Endothelial cell of umbilical vein (primary cell): ENCODE results near the gene SEZ6. TPM values are rescaled to one million over a fixed set of nuclear protein-coding genes. Genes with fewer than 3 reads are reported as not detected.

Experiments
- BruUV-seq: library from RNA; stranded (reverse); fragments of 400-500 nt; replicated peaks from 2 replicates; lab custom pipeline; 2021; lab: Mats Ljungman, UMichigan
- CTCF ChIA-PET: fragments of 300-600, 350-600 bp; sonication (Branson Sonifier 250); formaldehyde crosslinking; loops from one replicate; lab custom pipeline; 2021; ENCODE audit warnings: antibody characterized with exemption, inconsistent platforms; lab: Charles Lee
- POLR2A ChIA-PET: fragments of 300-600, 350-600 bp; sonication (Branson Sonifier 250); formaldehyde crosslinking; loops from one replicate; lab custom pipeline; 2021; ENCODE audit warnings: antibody characterized with exemption, inconsistent platforms; lab: Charles Lee
- DNase-seq: peaks from one replicate; pipeline ENCODE4 v3.0.0-alpha.2; 2011; ENCODE audit warnings: low read depth, low spot score
- FAIRE-seq: peaks from 2 replicates; lab custom pipeline; 2011; peaks lifted over from hg19 to GRCh38; lab: Jason Lieb, UNC
- H2AFZ ChIP-seq: 2 replicates; pipeline ENCODE4 v1.6.0; 2012; ENCODE audit warnings: low read depth, low read length, control low read depth, inconsistent platforms
- H3K27ac ChIP-seq: 2 replicates; pipeline ENCODE4 v1.5.1; 2011; ENCODE audit warnings: low read depth, mild to moderate bottlenecking, control low read depth, low read length, moderate library complexity; ENCODE audit not compliant: insufficient read depth
- H3K27me3 ChIP-seq, 2 experiments: 2 replicates each; pipeline versions ENCODE4 v1.6.0 to v1.6.1; 2011; ENCODE audit warnings: low read length in 2 of 2, mixed read lengths in 1 of 2; ENCODE audit not compliant: control insufficient read depth in 2 of 2, insufficient read depth in 2 of 2
- H3K36me3 ChIP-seq, 2 experiments: 2 replicates in 1 of 2; 3 replicates in 1 of 2; pipeline ENCODE4 v1.5.1; 2011; ENCODE audit warnings: low read length in 2 of 2, mild to moderate bottlenecking in 1 of 2, moderate library complexity in 1 of 2; ENCODE audit not compliant: control insufficient read depth in 2 of 2, insufficient read depth in 2 of 2; ENCODE audit errors: extremely low read depth in 1 of 2
- H3K4me1 ChIP-seq: 3 replicates; pipeline ENCODE4 v1.5.1; 2011; ENCODE audit warnings: mild to moderate bottlenecking, low read length; ENCODE audit not compliant: control insufficient read depth, insufficient read depth; ENCODE audit errors: extremely low read depth
- H3K4me2 ChIP-seq: 2 replicates; pipeline ENCODE4 v1.6.1; 2011; ENCODE audit warnings: low read length, control low read depth, mixed read lengths; ENCODE audit not compliant: insufficient read depth
- H3K4me3 ChIP-seq, 3 experiments: fragments of 200-600 bp in 1 of 3; sonication (generic), shearing (Covaris generic) in 1 of 3; replicated peaks in 1 of 3; 2 replicates each; pipeline ENCODE4 v1.5.1; 2011 to 2016; ENCODE audit warnings: control low read depth in 3 of 3, low read length in 3 of 3, mild to moderate bottlenecking in 2 of 3, inconsistent platforms in 1 of 3, low read depth in 1 of 3, moderate library complexity in 1 of 3; ENCODE audit not compliant: insufficient read depth in 1 of 3
- H3K79me2 ChIP-seq: 2 replicates; pipeline ENCODE4 v1.6.0; 2012; ENCODE audit warnings: low read length, inconsistent platforms; ENCODE audit not compliant: control insufficient read depth, insufficient read depth
- H3K9ac ChIP-seq: replicated peaks from 2 replicates; pipeline ENCODE3; 2011; ENCODE audit warnings: low read length, control low read depth; ENCODE audit not compliant: insufficient read depth; ENCODE audit errors: extremely low read depth
- H3K9me1 ChIP-seq: replicated peaks from 3 replicates; pipeline ENCODE4 v1.6.0; 2011; ENCODE audit warnings: mild to moderate bottlenecking, low read length; ENCODE audit not compliant: control insufficient read depth, insufficient read depth; ENCODE audit errors: extremely low read depth
- H3K9me3 ChIP-seq: replicated peaks from 2 replicates; pipeline ENCODE4 v1.5.1; 2012; ENCODE audit warnings: low read length, inconsistent platforms; ENCODE audit not compliant: control insufficient read depth, insufficient read depth
- H4K20me1 ChIP-seq: replicated peaks from 2 replicates; pipeline ENCODE3; 2011; ENCODE audit warnings: mild to moderate bottlenecking, low read length; ENCODE audit not compliant: control insufficient read depth, insufficient read depth; ENCODE audit errors: extremely low read depth
- EZH2 ChIP-seq: IDR thresholded peaks from 2 replicates; pipeline ENCODE4 v1.6.1; 2012; ENCODE audit warnings: borderline replicate concordance, low read depth, mild to moderate bottlenecking, moderate library complexity, low read length, inconsistent platforms; ENCODE audit not compliant: severe bottlenecking
- FOS ChIP-seq: IDR thresholded peaks from 2 replicates; pipeline ENCODE4 v1.6.1; 2011; ENCODE audit warnings: mild to moderate bottlenecking, low read length, moderate library complexity, borderline replicate concordance; ENCODE audit not compliant: insufficient read depth
- GATA2 ChIP-seq: IDR thresholded peaks from 2 replicates; pipeline ENCODE4 v1.7.0; 2011; ENCODE audit warnings: low read depth, mild to moderate bottlenecking, moderate library complexity, mixed read lengths, low read length; ENCODE audit not compliant: insufficient read length, insufficient read depth
- JUN ChIP-seq: IDR thresholded peaks from 2 replicates; pipeline ENCODE4 v1.6.1; 2011; ENCODE audit warnings: borderline replicate concordance, low read depth; ENCODE audit not compliant: insufficient read length, insufficient read depth
- MYC ChIP-seq: IDR thresholded peaks from one replicate; pipeline ENCODE4 v1.6.1; 2011; ENCODE audit warnings: mild to moderate bottlenecking, low read depth, low read length
- POLR2AphosphoS5 ChIP-seq: IDR thresholded peaks from 2 replicates; pipeline ENCODE4 v1.6.1; 2012; ENCODE audit warnings: low read depth, mild to moderate bottlenecking, control low read depth, low read length, moderate library complexity; ENCODE audit not compliant: insufficient read depth
- dilution Hi-C: fragments of 300-500 bp; cut with MboI; formaldehyde crosslinking; loops from one replicate; pipeline ENCODE4 v1.15.0; 2019; ENCODE audit warnings: low sequenced_read_pairs; ENCODE audit not compliant: extremely low pct_ligation_motif_present
- intact Hi-C: fragments of 100-400 bp; cut with micrococcal nuclease; formaldehyde crosslinking; loops from one replicate; pipeline ENCODE4 v1.10.0; 2022
- polyA plus RNA-seq, 4 experiments: library from polyadenylated mRNA; depleted of rRNA in 3 of 4; stranded (reverse) in 3 of 4; unstranded in 1 of 4; fragments of >200 nt; gene quantifications; 2 replicates each; pipeline versions ENCODE4 v1.2.1 to v1.2.3, GENCODE V29; 2011 to 2012; ENCODE audit warnings: missing spikeins in 1 of 4
- total RNA-seq: library from RNA; stranded (reverse); gene quantifications from 2 replicates; pipeline ENCODE4 v1.2.3, GENCODE V29; 2021
- TF ChIP-seq, protein P1 (sequence below): IDR thresholded peaks from 2 replicates; pipeline ENCODE4 v1.6.1; 2011; ENCODE audit not compliant: insufficient read depth, insufficient read length

SEZ6 gene
- total and polyA plus RNA-seq, 2 donors (not counting 3 experiments of a cell fraction or from before 2014, with no cell fraction given), result not detected

- intact Hi-C loops (loop anchor here (5.0 kb wide), 1 partner anchor 84 kb away; no protein-coding TSS in a partner anchor), dilution Hi-C loops (no loop called here)
- no peaks in the 10 kb centered on the region for H3K9me1 ChIP-seq
- H3K36me3 ChIP-seq, result no peaks in the 10 kb centered on the region
- no TSS peak for BruUV-seq
- H3K4me1 ChIP-seq, result no peaks in the 10 kb centered on the region
- CTCF ChIA-PET, result interaction anchor here (1.2 to 1.4 kb wide), 2 partner anchors 65 to 86 kb away, joined by 3 to 5 read pairs; no protein-coding TSS in a partner anchor
- H3K4me3 ChIP-seq, result no peak overlapping the region
- FAIRE-seq, result no peak
- H3K9ac ChIP-seq, result no peak overlapping the region
- H3K9me3 ChIP-seq, result no peaks in the 10 kb centered on the region
- peaks cover 13 to 16% of the 10 kb centered on the region in 2 experiments for H3K27me3 ChIP-seq
- POLR2A ChIA-PET, result no interaction called here
- H4K20me1 ChIP-seq, result no peaks in the 10 kb centered on the region
- H3K4me2 ChIP-seq, result no peak overlapping the region
- H3K27ac ChIP-seq, result no peak overlapping the region
- H2AFZ ChIP-seq, result no peak overlapping the region
- H3K79me2 ChIP-seq, result no peaks in the 10 kb centered on the region
- DNase-seq, result no peak
- TF ChIP-seq POLR2AphosphoS5 (no peak), MYC (no peak), FOS (no peak), JUN (no peak), GATA2 (no peak), EZH2 (no peak)
- TF ChIP-seq, protein P1, sequence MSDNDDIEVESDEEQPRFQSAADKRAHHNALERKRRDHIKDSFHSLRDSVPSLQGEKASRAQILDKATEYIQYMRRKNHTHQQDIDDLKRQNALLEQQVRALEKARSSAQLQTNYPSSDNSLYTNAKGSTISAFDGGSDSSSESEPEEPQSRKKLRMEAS, result no peak
Measured at GRCh38 chr17:29051731-29052130, 45.9 kb upstream of the SEZ6 start.

DNA sequence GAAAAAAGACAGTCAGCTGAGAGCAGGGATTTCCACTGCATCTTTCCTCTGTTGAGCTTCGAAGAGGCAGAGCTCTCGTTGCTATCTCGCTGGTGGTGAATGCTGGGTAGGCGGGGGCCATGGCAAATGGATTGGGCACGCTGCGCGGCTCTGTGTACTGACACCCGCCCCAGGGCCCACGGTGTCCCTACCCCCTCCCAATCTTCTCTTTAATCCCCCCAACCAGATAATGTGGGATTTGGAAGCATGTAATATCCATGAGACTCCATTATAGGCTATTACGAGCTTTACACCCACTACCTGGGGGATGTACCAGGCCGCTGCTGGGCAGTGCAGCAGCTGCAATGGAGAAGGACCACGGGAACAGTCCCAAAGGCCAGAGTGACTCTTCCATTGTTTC lies 45.4 kb upstream of the SEZ6 start:
- H2AFZ ChIP-seq, result no peak overlapping the region
- ChIA-PET CTCF (interaction anchor here (1.0 to 1.4 kb wide), 3 partner anchors 17 to 86 kb away, joined by 3 to 5 read pairs (median 3); no protein-coding TSS in a partner anchor), POLR2A (no interaction called here)
- H3K4me2 ChIP-seq, result no peak overlapping the region
- H3K9me3 ChIP-seq, result no peaks in the 10 kb centered on the region
- dilution Hi-C loops (no loop called here), intact Hi-C loops (loop anchor here (5.0 kb wide), 1 partner anchor 84 kb away; no protein-coding TSS in a partner anchor)
- H3K9me1 ChIP-seq, result no peaks in the 10 kb centered on the region
- FAIRE-seq, result no peak
- H3K36me3 ChIP-seq, result no peaks in the 10 kb centered on the region
- peaks cover 16 to 18% of the 10 kb centered on the region in 2 experiments for H3K27me3 ChIP-seq
- no peak for DNase-seq
- no TSS peak for BruUV-seq
- no peaks in the 10 kb centered on the region for H3K79me2 ChIP-seq
- H4K20me1 ChIP-seq, result no peaks in the 10 kb centered on the region
- TF ChIP-seq EZH2 (no peak), JUN (no peak), POLR2AphosphoS5 (no peak)
- TF ChIP-seq, protein P1, result no peak
- H3K9ac ChIP-seq, result no peak overlapping the region
- no peaks in the 10 kb centered on the region for H3K4me1 ChIP-seq
- no peak overlapping the region for H3K27ac ChIP-seq
- H3K4me3 ChIP-seq, result no peak overlapping the region
